HG03280 (cell line): Measurements from ENCODE around the gene DNAH17.

Experiments
- ATAC-seq: cut with Tn5 transposase; IDR thresholded peaks from one replicate; pipeline ENCODE4 v1.9.1; 2021; ENCODE audit warnings: mild to moderate bottlenecking, moderate library complexity; ENCODE audit not compliant: unreplicated experiment

The DNAH17 gene

DNA sequence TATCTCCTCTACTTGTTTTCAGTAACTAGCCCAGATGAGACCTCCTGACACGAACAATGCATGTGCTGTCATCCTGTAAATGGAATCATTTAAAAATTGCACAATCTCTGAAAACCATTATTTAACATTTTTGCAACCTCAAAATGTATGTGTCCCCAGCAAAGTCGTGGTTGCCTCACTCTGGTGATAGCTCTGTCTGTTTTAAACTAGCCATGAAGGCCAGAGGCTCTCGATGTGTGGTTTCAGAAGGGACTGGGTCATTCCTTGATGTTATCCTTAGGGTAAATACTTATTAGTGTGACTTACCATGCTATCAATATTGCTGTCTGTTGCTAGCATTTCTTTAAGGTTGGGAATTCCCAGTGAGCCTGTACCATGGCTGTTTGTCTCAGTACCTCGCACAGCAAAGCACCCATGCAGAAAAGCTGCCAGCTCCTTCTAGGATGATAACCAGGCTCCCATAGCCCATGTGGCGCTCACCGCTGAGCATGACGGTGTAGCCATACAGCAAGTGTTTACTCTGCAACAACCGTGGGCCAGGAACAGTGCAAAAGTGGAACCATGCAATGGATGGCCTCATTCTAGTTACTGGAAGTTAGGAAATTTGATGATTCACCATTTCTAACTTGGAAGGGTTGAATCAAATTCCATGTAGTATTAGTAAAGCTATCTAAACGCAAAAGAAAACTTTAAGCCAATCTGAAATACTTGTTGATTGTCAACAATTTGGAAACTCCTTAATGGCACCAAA lies 201.6 kb downstream of the DNAH17 start:
- ATAC-seq = no peak

DNA sequence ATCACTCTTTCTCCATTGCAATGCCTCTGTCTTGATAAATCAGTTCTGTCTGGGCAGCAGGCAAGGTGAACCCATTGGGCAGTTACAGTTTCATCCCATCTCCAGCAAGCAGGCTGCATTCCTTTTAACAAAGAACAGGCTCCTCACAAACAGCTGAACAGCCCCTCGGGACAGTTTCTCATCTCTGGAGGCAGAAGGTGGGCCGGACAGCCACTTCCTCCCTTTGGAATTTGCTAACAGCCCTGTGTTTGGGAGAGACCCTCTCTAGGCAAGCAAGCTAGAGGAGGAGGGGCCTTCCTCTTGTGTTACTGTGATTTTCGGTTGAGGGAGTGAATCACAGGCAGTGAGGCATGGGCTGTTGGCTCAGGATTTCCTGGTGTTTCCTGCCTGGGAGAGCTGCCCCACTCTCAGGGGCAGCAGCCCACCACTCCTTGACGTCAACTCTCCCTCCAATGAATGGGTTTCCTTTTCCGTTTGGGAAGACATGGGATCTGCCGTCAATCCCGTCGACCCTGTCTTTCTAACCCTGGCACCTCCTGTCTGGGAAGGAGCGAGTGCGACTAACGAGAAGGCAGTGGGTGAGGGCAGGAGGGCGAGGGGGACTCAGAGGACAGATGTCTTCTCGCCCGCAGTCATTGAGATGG lies 202.4 kb downstream of the DNAH17 start:
- ATAC-seq = no peak

DNA sequence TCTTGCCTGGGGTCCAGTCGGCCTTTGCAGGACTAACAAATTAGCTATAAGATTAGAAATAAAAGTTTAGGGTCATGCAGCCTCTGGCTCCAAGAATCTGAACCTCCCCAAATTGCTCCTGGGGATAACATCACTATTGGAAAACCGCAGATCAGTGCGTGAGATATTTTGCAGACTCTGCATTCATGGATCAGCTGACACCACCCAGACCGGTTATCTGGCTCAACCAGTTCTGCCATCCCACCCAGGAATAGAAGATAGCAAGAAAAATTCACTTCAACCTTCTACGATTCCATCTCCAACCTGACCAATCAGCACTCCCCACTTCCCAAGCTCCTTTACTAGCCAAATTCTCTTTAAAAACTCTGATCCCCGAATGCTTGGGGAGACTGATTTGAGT lies 203.0 kb downstream of the DNAH17 start:
- ATAC-seq = no peak
